Panc1 (cell line): ENCODE measurements around the gene UGT1A9. TPM values are rescaled to one million over a fixed set of nuclear protein-coding genes. Genes with fewer than 3 reads are reported as not detected.

Experiments
- ATAC-seq: fragments of 200-7000 bp; cut with Tn5 transposase; 2 replicates; pipeline ENCODE4 v1.9.1; 2020; ENCODE audit warnings: mild to moderate bottlenecking, moderate library complexity
- BruUV-seq: library from RNA; stranded (reverse); fragments of 400-500 nt; replicated peaks from 2 replicates; lab custom pipeline; 2021; lab: Mats Ljungman, UMichigan
- CTCF ChIA-PET: fragments of 300-600 bp; sonication (Branson Sonifier 250); formaldehyde crosslinking; loops from one replicate; lab custom pipeline; 2022; ENCODE audit warnings: antibody characterized with exemption; lab: Charles Lee
- POLR2A ChIA-PET: fragments of 300-600 bp; sonication (Branson Sonifier 250); formaldehyde crosslinking; loops from one replicate; lab custom pipeline; 2022; ENCODE audit warnings: antibody characterized with exemption; lab: Charles Lee
- DNase-seq: peaks from one replicate; pipeline ENCODE4 v3.0.0-alpha.2; 2010; ENCODE audit warnings: low read depth, low spot score
- H3K27ac ChIP-seq: 2 replicates; pipeline ENCODE4 v1.5.1; 2011; ENCODE audit warnings: mild to moderate bottlenecking, low read length, inconsistent platforms
- H3K27me3 ChIP-seq: fragments of 200-500 bp; sonication (Bioruptor generic); 2 replicates; pipeline ENCODE4 v1.6.0; 2014; ENCODE audit warnings: low read length, inconsistent platforms; ENCODE audit not compliant: control insufficient read depth, insufficient read depth
- H3K36me3 ChIP-seq: fragments of 200-500 bp; sonication (Bioruptor generic); 2 replicates; pipeline ENCODE4 v1.5.1; 2014; ENCODE audit warnings: inconsistent platforms, mild to moderate bottlenecking, low read length, moderate library complexity; ENCODE audit not compliant: control insufficient read depth, insufficient read depth
- H3K4me1 ChIP-seq: 2 replicates; pipeline ENCODE4 v1.5.1; 2011; ENCODE audit warnings: inconsistent platforms, mild to moderate bottlenecking, low read length, moderate library complexity; ENCODE audit not compliant: control insufficient read depth, insufficient read depth
- H3K4me3 ChIP-seq, 2 experiments: 2 replicates each; pipeline ENCODE4 v1.5.1; 2011 to 2012; ENCODE audit warnings: low read depth in 2 of 2, low read length in 2 of 2, mild to moderate bottlenecking in 2 of 2, inconsistent platforms in 1 of 2, moderate library complexity in 1 of 2
- H3K9me3 ChIP-seq: fragments of 200-500 bp; sonication (Bioruptor generic); 2 replicates; pipeline ENCODE4 v1.5.1; 2014; ENCODE audit warnings: low read depth, mild to moderate bottlenecking, inconsistent platforms, low read length, moderate library complexity; ENCODE audit not compliant: control insufficient read depth, insufficient read depth
- CTCF ChIP-seq: fragments of 450-650 bp; IDR thresholded peaks from 2 replicates; pipeline ENCODE4 v1.5.1; 2017; ENCODE audit warnings: mild to moderate bottlenecking
- POLR2AphosphoS5 ChIP-seq: IDR thresholded peaks from 2 replicates; pipeline ENCODE4 v1.6.1; 2012; ENCODE audit warnings: mild to moderate bottlenecking, low read depth, low read length, moderate library complexity
- REST ChIP-seq, 2 experiments: IDR thresholded peaks; 2 replicates each; pipeline ENCODE4 v1.6.1; 2011 to 2012; ENCODE audit warnings: low read depth in 2 of 2, control low read depth in 1 of 2, low read length in 1 of 2, mild to moderate bottlenecking in 1 of 2, moderate library complexity in 1 of 2; ENCODE audit not compliant: insufficient read depth in 1 of 2
- SIN3A ChIP-seq: IDR thresholded peaks from 2 replicates; pipeline ENCODE4 v1.6.1; 2012; ENCODE audit warnings: low read depth, mild to moderate bottlenecking, low read length, moderate library complexity, borderline replicate concordance; ENCODE audit not compliant: insufficient read depth
- TCF7L2 ChIP-seq: IDR thresholded peaks from 2 replicates; pipeline ENCODE4 v1.6.1; 2011; ENCODE audit warnings: mild to moderate bottlenecking, low read depth, low read length, inconsistent platforms
- in situ Hi-C: cut with HindIII; loops from 2 replicates; pipeline ENCODE4 v1.10.0; 2016; ENCODE audit warnings: low sequenced_read_pairs, low pct_unique_long_range_greater_than_20kb
- intact Hi-C: fragments of 100-400 bp; cut with micrococcal nuclease; formaldehyde crosslinking; loops from one replicate; pipeline ENCODE4 v1.10.0; 2022; ENCODE audit not compliant: unreplicated experiment
- total RNA-seq: library from RNA; stranded (reverse); gene quantifications from one replicate; pipeline ENCODE4 v1.2.1, GENCODE V29; 2021; ENCODE audit not compliant: unreplicated experiment

The UGT1A9 gene
- total RNA-seq, 1 experiment from 2014 or later, result not detected

- Histone ChIP-seq H3K9me3 (no peaks in the 10 kb centered on the region), H3K4me1 (no peaks in the 10 kb centered on the region), H3K27ac (no peak overlapping the region), H3K27me3 (peaks cover 2% of the 10 kb centered on the region; the same call in 1 of the 2 replicates), H3K4me3 (no peak overlapping the region), H3K36me3 (no peaks in the 10 kb centered on the region)
- intact Hi-C loops, result no loop called here
- in situ Hi-C loops, result no loop called here
- ChIA-PET POLR2A (no interaction called here), CTCF (no interaction called here)
- ATAC-seq (no peak), DNase-seq (no peak)
- BruUV-seq, result no TSS peak
- no peak for TF ChIP-seq REST (IDR thresholded peaks at IDR 0.05; ENCODE audit: insufficient read depth in 1 of 2, low read depth in 2 of 2, low read length in 1 of 2)
- no peak for TF ChIP-seq CTCF
- TF ChIP-seq POLR2AphosphoS5, result no peak
- no peak for TF ChIP-seq TCF7L2
- no peak for TF ChIP-seq SIN3A
These were observed 86.4 kb downstream of the UGT1A9 start for GRCh38 chr2:233758141-233758540.

GRCh38 chr2:233758849-233759248, 87.2 kb downstream of the UGT1A9 start:
- TF ChIP-seq POLR2AphosphoS5 (no peak), TCF7L2 (no peak), REST (IDR thresholded peaks at IDR 0.05; ENCODE audit: insufficient read depth in 1 of 2, low read depth in 2 of 2, low read length in 1 of 2) (no peak)
- ATAC-seq (no peak), DNase-seq (no peak)
- H3K4me1 ChIP-seq, result no peaks in the 10 kb centered on the region
- no peaks in the 10 kb centered on the region for H3K9me3 ChIP-seq
- no peak overlapping the region for H3K4me3 ChIP-seq
- no TSS peak for BruUV-seq
- H3K27me3 ChIP-seq, result peaks cover 4% of the 10 kb centered on the region; the same call in 1 of the 2 replicates
- in situ Hi-C loops (no loop called here), intact Hi-C loops (no loop called here)
- no peaks in the 10 kb centered on the region for H3K36me3 ChIP-seq
- H3K27ac ChIP-seq, result no peak overlapping the region
- ChIA-PET POLR2A (no interaction called here), CTCF (no interaction called here)
